GM19397 (cell line): Measurements from ENCODE around the gene CTSW.
"Not testable (repeated sequence)": the region's sequence is repeated elsewhere in the genome, so short reads cannot be mapped to it uniquely, and the experiment has no call there.

Experiments
- ATAC-seq: cut with Tn5 transposase; IDR thresholded peaks from one replicate; pipeline ENCODE4 v1.9.1; 2021; ENCODE audit warnings: mild to moderate bottlenecking, moderate library complexity; ENCODE audit not compliant: unreplicated experiment

Gene CTSW, protein sequence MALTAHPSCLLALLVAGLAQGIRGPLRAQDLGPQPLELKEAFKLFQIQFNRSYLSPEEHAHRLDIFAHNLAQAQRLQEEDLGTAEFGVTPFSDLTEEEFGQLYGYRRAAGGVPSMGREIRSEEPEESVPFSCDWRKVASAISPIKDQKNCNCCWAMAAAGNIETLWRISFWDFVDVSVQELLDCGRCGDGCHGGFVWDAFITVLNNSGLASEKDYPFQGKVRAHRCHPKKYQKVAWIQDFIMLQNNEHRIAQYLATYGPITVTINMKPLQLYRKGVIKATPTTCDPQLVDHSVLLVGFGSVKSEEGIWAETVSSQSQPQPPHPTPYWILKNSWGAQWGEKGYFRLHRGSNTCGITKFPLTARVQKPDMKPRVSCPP

DNA sequence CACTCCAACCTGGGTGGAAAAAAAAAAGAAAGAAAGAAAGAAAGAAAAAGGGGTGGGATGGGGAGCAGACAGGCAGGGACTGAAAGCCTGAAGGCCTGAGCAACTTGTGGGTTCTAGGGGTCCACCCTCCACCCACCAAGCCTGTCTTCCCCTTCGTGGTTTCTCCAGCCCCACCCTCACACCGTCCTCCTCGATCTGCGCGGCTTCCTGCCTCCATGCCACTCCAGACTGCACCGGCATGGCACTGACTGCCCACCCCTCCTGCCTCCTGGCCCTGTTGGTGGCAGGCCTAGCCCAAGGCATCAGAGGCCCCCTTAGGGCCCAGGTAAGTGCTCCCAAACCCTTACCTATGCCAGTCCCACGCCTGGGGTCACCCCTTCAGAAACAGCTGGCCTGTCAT is at the start of gene CTSW:
CTSW (plus strand) TSS at position 221 of the 400 bp plus-strand sequence; CDS start at position 239, 18 bp downstream.
- no peak for ATAC-seq

DNA sequence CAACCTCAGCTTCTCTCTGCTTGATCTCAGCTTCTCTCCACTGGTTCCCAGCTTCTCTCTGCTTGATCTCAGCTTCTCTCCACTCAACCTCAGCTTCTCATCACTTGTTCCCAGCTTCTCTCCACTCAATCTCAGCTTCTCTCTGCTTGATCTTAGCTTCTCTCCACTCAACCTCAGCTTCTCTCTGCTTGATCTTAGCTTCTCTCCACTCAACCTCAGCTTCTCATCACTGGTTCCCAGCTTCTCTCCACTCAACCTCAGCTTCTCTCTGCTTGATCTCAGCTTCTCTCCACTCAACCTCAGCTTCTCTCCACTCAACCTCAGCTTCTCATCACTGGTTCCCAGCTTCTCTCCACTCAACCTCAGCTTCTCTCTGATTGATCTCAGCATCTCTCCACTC is 47.4 kb upstream of the CTSW start:
- ATAC-seq: not testable (repeated sequence)

DNA sequence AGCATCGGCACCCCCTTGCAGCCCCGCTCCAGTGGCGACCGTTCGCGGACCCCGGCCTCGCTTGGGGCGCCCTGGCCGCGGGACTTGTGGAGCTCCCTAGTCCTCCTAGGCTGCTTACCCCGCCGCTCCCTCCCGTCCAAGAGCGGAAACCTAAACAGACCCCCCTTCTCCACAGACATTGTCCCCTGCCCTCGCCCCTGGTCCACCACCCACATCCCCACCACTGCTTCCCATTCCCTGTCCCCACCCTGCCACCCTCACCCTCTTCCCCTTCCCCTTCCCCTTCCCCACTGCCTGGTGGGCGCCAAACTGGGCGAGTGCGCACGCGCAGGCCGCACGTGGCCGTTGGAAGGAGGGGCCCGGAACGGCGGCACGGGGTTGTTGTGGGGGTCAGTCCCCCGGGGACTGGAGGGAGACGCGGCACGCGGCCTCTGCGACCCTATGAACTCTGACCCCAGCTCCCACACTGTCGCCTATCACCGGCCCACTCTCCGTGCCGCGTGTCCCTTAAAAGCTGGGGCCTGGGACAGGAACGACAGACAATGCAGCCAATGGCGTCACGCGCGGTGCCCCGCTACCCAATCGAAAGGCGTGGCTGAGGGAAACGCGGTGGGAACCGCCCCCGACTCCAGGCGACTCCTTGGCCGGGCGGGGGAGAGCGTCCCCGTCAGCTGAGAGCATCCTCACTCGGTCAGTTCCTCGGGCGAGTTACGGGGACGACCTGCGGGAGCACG is 46.2 kb upstream of the CTSW start, which contains the start of gene SNX32:
SNX32 (plus strand) TSS at position 667 of the 734 bp plus-strand sequence. CDS start 103 bp downstream, outside the sequence.
- peak; percentile 93 for ATAC-seq

DNA sequence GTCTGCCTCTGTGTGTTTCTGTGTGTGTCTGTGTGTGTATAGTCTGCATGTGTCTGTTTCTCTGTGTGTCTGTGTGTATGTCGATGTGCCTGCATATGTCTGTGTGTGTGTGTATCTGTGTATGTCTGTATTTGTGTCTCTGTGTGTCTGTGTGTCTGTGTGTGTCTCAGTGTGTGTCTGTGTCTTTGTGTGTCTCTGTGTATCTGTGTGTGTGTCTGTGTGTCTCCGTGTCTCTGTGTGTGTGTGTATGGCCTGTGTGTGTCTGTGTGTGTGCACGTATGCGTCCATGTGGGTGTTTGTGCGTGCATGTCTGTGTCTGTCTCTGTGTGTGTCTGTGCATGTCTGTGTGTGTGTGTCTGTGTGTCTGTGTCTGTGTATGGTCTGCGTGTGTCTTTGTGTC is 45.4 kb upstream of the CTSW start:
- no peak for ATAC-seq

DNA sequence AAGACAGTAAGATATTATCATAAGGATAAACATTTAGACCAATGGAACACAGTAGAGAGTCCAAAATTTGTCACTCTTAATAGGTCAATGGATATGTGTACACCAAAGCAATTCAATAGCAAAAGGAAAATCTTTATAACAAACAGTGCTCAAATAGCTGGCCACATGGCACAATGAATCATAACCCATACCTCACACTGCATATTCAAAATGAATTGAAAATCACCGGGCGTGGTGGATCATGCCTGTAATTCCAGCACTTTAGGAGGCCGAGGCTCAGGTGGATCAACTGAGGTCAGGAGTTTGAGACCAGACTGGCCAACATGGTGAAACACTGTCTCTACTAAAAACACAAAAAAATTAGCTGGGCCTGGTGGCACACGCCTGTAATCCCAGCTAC is 37.5 kb upstream of the CTSW start:
- no peak for ATAC-seq

DNA sequence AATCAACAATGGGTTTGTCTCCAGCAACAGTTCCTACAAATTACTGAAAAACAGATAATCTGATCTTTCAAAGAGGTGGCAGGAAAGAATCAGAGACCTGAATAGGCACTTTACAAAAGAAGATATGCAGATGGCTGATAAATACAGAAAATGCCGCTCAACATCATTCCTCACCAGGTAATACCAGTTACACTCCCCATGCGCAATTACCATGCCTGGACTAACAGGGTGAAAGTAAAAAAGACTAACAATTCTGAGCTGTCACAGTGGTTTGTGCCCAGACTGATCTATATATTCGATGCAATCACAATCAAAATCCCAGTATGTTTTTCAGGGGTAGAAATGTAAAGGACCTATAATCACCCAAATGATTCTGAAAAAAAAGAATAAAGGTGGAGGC is 35.8 kb upstream of the CTSW start:
- ATAC-seq: no peak

DNA sequence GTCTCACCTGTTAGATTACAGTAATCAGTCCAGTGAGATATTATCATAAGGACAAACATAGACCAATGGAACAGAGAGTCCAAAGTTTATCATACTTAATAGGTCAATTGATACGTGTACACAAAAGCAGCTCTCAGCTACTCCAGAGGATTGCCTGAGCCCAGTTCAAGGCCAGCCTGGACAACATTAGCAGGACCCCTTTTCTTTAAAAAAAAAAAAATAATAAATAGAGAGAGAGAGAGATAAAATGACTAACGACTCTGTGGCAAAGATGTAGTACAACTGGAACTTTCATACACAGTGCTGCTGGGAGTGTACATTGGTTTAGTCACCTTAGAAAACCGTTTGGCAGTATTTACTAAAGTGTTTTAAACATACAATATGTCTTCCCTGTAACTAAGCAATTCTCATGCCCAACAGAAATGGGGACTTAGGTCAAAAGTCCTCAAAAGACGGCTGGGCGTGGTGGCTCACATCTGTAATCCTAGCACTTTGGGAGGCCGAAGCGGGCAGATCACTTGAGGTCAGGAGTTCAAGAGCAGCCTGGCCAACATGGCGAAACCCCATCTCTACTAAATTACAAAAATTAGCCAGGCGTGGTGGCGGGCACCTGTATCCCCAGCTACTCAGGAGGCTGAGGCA is 35.3 kb upstream of the CTSW start:
- ATAC-seq: no peak

DNA sequence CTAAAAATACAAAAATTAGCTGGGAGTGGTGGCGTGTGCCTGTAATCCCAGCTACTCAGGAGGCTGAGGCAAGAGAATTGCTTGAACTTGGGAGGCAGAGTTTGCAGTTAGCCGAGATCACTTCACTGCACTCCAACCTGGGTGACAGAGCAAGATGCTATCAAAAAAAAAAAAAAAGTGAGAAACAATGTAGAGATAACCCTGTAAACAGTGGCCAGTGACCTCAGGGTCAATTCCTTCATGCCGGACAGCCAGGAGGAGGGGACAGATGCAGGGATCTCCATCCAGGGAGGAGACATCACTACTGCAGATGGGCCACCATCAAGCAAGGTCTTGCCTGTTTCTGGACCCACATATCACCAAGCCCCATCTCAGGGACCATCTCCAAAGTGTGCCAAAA is 31.9 kb upstream of the CTSW start:
- no peak for ATAC-seq

DNA sequence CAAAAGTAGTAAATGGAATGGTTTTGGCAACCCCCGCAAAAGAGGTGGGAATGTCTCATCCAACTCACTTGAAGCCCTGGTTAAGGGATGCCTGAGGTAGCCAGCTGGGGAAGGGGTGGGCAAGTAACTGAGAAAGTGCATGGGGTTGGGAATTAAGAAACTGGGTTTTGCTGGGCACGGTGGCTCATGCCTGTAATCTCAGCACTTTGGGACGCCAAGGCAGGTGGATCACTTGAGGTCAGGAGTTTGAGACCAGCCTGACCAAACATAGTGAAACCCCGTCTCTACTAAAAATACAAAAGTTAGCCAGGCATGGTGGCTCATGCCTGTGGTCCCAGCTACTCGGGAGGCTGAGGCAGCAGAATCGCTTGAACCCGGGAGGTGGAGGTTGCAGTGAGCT is 30.9 kb upstream of the CTSW start:
- ATAC-seq: not testable (repeated sequence)

DNA sequence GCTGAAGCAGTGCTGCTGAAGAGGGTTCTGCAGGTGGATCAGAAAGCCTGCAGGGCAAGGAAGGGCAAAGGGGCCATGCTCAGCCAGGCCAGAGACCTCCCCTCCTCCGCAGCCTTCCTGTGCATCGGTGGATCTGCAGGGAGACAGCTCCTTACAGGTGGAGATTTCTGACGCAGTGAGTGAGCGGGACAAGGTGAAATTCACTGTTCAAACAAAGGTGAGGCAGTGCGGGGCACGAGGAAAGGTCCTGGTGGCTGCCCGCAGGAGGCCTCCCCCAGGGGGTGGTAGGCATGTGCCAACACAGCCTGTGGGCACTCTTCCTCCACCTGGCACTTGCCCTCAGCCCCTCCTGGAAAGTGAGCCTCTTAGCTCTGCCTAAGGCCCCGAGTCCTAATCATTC is 30.3 kb upstream of the CTSW start:
- ATAC-seq: no peak

DNA sequence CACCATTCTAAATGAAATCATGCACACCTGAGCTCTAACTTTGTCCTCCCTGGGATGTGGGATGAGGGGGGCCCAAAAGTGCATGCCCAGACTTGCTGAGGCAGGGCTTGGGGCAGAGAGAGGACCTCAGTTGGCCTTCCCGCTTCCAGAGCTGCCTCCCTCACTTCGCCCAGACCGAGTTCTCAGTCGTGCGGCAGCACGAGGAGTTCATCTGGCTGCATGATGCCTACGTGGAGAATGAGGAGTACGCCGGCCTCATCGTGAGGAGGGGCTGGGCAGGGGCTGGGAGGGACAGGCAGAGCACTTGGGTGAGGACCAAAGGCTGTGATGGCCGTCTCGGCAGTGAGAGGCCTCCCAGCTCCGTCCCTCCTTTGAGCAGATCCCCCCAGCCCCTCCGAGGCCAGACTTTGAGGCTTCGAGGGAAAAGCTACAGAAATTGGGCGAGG is 29.8 kb upstream of the CTSW start:
- no peak for ATAC-seq

DNA sequence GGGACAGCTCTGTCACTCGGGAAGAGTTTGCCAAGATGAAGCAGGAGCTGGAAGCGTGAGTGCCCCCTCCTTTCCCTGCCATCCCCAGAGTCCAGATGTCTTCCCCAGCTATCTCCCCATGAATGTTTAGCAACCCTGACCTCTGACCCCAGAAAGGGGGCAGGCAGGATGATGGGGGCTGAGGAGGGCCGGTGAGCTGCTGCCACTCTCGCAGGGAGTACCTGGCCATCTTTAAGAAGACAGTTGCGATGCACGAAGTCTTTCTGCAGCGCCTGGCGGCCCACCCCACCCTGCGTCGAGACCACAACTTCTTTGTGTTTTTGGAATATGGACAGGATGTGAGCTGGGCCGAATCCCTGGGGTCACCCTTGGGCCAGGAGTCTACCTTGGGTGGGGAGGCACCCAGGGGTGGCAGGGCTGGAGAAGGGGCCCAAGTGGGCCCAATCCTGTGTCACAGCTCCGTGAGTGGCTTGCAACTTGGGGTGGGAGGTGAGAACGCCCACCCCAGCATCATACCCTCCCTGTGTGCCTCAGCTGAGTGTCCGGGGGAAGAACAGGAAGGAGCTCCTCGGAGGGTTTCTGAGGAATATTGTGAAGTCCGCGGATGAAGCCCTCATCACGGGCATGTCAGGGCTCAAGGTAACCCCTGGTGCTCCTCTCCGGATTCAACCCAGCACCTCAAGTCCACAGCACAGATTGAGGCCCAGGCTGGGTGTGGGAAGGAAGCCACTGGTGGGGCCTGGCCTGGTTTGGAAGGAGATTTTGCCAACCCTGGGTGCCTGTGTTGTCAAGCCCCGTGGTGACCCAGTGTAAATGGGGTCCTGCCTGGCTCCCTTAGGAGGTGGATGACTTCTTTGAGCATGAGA is 29.2 kb upstream of the CTSW start:
- ATAC-seq: no peak

DNA sequence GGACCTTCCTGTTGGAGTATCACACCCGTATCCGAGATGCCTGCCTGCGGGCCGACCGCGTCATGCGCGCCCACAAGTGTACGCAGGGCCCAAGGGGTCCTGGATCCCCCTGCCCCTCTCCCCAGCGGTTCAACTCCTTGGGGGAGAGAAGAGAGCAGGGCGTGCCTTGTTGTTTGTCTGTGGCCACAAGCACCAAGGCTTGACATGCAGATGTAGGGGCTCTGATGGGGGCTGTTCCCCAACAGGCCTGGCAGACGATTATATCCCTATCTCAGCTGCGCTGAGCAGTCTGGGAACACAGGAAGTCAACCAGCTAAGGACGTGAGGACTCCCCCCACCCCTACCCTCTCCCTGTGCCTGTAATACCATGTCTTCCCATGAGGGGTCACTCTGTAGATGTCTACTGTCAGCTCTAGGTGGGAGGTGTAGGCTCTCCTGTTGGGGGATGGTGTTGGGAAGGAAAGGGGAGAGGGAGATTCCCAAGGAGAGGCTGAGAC is 28.5 kb upstream of the CTSW start:
- no peak for ATAC-seq

DNA sequence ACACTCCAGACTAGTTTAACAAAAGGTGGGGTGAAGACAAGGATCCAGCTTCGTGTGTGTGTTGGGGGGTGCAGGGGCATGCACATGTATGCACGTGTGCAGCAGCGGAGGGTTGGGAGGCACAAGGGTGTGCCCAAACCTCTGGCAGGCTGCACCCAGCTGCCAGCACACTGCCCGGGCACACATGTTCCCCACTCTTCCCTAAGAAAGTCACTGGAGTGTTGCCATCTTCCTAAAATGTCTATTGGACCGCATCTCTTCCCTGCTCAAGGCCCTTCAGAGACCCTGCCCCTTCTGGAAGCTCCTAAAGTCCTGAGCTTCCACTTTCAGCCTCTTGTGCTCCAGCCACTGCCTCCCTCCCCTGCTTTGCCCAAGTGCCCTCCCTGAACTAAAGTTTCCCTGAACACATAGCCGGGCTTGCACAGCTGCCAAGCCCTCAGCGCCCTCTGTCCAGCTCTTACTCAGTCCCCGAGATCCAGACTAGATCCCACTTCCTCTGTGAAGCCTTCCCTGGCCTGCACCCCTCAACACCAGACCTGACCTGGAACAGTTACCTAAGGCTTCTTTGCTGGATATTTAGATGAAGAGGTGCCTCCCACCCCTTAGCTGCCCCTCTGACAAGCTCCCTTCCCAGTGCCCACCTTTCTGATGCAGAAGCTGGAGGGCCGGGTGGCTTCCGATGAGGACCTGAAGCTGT is 27.7 kb upstream of the CTSW start:
- no peak for ATAC-seq

DNA sequence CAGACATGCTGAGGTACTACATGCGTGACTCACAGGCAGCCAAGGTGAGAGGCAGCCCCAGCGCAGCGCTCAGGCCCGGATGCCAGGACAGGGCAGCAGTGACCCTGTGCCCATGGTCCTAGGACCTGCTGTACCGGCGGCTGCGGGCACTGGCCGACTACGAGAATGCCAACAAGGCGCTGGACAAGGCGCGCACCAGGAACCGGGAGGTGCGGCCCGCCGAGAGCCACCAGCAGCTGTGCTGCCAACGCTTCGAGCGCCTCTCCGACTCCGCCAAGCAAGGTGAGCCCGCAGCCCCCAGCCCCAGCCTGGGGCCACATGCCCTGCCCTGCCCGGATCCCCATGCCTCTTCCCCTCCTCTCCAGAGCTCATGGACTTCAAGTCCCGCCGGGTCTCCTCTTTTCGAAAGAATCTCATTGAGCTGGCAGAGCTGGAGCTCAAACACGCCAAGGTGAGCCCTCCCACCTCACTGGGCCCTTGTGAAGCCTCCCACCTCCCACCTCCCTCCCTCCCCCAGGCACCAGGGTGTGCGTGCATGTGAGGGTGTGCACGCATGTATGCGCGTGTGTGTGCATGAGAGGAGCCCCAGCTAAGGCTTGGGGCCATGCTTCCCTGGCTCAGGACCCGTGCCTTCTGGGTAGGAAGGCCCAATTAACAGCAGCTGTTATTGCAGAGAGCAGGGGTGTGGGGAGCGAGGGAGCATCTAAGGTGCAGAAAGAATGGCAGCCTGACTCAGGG is 27.0 kb upstream of the CTSW start:
- no peak for ATAC-seq

DNA sequence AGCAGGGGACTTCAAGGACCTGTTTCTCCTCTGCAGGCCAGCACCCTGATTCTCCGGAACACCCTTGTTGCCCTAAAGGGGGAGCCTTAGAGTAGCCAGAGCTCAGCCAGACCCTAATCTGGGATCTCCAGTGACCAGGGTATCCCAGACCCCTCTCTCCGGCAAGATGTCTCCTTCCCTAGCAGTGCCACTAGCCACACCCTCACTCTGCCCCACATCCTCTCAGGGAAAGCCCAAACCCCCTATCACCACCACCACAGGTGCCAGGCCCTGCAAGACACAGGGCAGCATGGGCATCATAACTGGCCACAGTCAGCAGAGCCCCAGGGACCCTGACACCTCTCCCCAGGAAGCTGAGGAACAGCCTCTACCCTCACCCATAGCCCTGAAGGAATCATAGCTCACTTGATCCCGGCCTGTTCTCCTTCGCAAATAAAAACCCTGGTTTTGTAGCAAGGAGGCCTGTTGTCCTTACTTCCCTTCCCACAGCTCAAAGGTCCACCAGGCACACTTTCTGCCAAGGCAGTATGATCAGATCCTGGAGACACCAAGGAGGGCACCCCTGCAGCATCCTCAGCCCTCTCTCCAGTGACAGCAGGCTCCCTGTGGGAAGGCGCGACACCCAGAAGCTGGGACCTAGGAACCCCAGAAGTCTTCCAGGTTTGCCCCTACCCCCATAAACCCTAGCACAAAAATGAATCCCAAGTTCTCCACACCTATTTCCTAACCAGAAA is 26.2 kb upstream of the CTSW start:
- no peak for ATAC-seq

DNA sequence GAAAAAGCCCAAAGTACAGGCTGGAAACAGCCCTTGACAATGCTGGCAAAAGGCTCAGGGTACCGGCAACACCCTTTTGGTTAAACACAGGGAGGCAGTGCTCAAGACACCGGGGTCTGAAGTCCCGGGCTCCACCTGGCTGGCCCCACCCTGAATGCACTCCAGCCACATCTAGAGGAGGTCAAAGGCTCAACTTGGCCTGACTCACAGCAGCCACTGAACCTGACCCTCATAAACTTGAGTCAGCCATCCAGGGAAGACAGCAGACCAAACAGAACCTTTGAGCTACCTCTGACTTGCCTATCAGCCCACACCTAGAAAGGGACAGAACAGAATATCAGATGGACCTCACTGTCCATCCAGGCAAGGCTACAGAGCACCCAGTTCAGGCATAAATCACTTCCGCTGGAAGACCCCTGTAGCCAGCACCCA is 25.5 kb upstream of the CTSW start:
- no peak for ATAC-seq
